GM12875 (cell line): Measurements from ENCODE around the gene COL6A2.

Source experiments
- H3K4me3 ChIP-seq: one replicate; pipeline ENCODE4 v1.5.1; 2011; ENCODE audit warnings: low read depth, low read length, control low read depth
- CTCF ChIP-seq: IDR thresholded peaks from 2 replicates; pipeline ENCODE4 v1.5.1; 2011; ENCODE audit warnings: low read depth, mild to moderate bottlenecking, control low read depth, inconsistent platforms, low read length, moderate library complexity, borderline replicate concordance; ENCODE audit not compliant: insufficient read depth

The COL6A2 gene

DNA sequence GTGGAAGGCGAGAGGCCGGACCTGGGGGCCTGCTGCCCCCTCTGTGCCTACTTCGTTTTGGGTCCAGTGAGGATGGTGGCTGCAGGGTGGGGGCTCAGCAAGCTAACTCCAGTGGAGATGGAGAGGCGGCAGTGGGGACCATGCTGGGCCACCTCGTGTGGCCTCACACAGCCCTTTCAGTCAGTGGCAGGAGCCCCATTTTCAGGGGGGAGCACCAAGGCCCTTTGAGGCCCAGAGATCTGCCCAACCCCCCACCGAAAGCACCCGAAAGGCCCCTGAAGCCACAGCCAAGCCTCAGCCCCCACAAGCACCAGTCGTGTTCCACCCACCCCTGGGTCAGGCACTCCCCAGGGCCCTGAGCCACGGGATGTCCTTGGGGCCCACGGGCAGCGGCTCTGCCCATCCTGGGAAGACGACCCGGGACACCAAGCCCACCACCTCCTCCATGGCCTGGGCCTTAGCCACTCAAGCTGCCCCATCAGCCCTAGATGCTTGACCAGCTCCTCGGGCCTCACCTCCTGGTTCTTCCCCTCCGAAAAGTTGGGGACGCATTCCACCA, 57.1 kb downstream of the COL6A2 start:
- no peak for TF ChIP-seq CTCF
- H3K4me3 ChIP-seq: no peak overlapping the region

- TF ChIP-seq CTCF: no peak
- H3K4me3 ChIP-seq: no peak within 1 kb of the TSS
Measured at GRCh38 chr21:46155514-46156377, 57.8 kb downstream of the COL6A2 start, which contains the start of gene FTCD. TSS of gene FTCD (minus strand) at chr21:46155579. CDS start at chr21:46155523, 56 bp downstream.

- no peak overlapping the region for H3K4me3 ChIP-seq
- no peak for TF ChIP-seq CTCF
Measured at GRCh38 chr21:46156378-46156645, 58.4 kb downstream of the COL6A2 start.

DNA sequence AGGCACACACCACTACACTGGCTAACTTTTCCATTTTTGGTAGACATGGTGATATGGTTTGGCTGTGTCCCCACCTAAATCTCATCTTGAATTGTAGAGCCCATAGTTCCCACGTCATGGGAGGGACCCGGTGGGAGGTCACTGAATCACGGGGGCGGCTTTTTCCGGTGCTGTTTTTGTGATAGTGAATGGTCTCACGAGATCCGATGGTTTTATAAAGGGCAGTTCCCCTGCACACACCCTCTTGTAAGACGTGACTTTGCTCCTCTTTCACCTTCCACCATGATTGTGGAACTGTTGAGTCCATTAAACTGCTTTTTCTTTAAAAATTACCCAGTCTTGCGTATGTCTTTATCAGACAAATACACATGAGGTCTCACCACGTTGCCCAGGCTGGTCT, 58.8 kb downstream of the COL6A2 start:
- no peak overlapping the region for H3K4me3 ChIP-seq
- TF ChIP-seq CTCF: no peak

DNA sequence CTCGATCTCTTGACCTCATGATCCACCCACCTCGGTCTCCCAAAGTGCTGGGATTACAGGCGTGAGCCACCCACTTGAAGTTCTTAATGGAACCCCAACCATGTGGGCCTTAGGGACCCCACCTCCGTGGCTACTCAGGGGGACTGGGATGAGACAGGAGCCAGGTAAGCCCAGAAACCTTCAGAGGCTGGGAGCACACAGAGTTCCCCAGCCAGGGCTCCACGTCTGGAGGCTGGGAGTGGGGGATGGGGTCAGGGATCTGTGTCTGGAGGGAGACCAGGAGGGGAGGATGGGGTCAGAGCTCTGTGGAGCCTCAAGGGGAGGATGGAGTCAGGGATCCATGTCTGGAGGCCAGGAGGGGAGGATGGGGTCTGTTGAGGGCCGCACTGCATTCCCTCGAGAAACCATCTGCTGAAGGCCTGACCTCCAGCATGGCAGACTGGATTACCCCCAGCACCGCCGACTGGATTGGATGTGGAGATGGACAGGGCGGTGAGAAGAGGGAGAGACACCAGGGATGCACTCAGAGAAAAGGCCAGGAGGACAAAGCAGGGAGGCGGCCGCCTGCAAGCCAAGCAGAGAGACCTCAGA, 59.6 kb downstream of the COL6A2 start:
- no peak overlapping the region for H3K4me3 ChIP-seq
- TF ChIP-seq CTCF: no peak

- H3K4me3 ChIP-seq: no peak overlapping the region
- TF ChIP-seq CTCF: no peak
Measured at GRCh38 chr21:46157987-46158451, 60.1 kb downstream of the COL6A2 start.

DNA sequence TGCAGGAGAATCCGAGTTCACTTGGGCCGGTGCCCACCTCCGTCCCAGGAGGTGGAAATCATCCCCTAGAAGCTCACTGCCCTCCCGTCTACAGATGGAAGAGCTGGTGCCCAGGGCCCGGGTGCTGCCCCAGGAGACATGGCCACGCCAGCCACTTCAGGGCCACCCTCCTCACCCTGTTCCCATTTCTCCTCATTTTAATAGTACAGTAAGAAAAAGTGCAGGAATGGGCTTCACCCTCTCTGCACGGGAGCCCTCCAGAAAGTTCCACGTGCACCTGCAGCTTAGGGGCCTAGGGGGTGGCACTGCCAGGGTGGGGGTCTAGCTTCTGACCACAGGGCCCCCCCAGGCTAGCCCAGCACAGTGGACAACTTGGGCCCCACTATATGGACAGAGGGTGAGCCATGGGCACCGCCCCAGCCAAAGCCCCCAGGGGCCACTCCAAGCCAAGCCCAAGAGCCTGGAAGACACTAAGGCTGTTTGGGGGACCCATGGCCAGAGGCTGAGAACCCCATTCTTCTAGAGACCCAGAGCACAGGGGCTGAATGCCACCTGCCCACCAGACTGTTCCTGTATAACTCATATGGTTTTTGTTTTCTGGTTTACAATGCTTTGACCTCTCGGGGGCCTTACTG, 60.9 kb downstream of the COL6A2 start:
- H3K4me3 ChIP-seq: no peak overlapping the region
- no peak for TF ChIP-seq CTCF
